Ectodermal cell (in vitro differentiated cells): ENCODE results near the gene RFFL. TPM values are rescaled to one million over a fixed set of nuclear protein-coding genes. Genes with fewer than 3 reads are reported as not detected.
A peak's percentile ranks its signal among the peaks of the same experiment; 100 is the strongest.
"Not testable (repeated sequence)": the region's sequence is repeated elsewhere in the genome, so short reads cannot be mapped to it uniquely, and the experiment has no call there.

Experiments used
- H3K27ac ChIP-seq: 2 replicates; pipeline ENCODE4 v1.7.0; 2013; ENCODE audit warnings: mild to moderate bottlenecking, low read depth, low read length; ENCODE audit not compliant: insufficient read depth, poor library complexity, severe bottlenecking
- H3K27me3 ChIP-seq: 2 replicates; pipeline ENCODE4 v1.7.0; 2013; ENCODE audit warnings: mild to moderate bottlenecking, low read length; ENCODE audit not compliant: insufficient read depth, control insufficient read depth, poor library complexity, severe bottlenecking
- H3K36me3 ChIP-seq: one replicate; pipeline ENCODE4 v1.7.0; 2013; ENCODE audit warnings: low read length; ENCODE audit not compliant: control insufficient read depth, insufficient read depth
- H3K4me1 ChIP-seq: one replicate; pipeline ENCODE4 v1.7.0; 2013; ENCODE audit warnings: low read length; ENCODE audit not compliant: control insufficient read depth, insufficient read depth
- H3K4me3 ChIP-seq: 2 replicates; pipeline ENCODE4 v1.7.0; 2013; ENCODE audit warnings: low read depth, low read length, control low read depth; ENCODE audit not compliant: insufficient read depth
- H3K9me3 ChIP-seq: 2 replicates; pipeline ENCODE4 v1.7.0; 2013; ENCODE audit warnings: mild to moderate bottlenecking, low read length, moderate library complexity; ENCODE audit not compliant: control insufficient read depth
- WGBS, 2 experiments: methylation state at CpG; one replicate each; pipeline ENCODE4 v1.1.7; 2013; ENCODE audit warnings: missing lambda C conversion rate in 2 of 2; 5-methylcytosine and 5-hydroxymethylcytosine counted together
- polyA plus RNA-seq, 4 experiments: library from polyadenylated mRNA; stranded (reverse); fragments of 50-300 nt; gene quantifications; one replicate each; pipeline ENCODE4 v1.2.3, GENCODE V29; 2013

The RFFL gene
- 9.4 TPM for polyA plus RNA-seq (2013, experiment 1 of 4)
- polyA plus RNA-seq (2013, experiment 2 of 4) = 10.1 TPM
- polyA plus RNA-seq (2013, experiment 3 of 4) = 9.2 TPM
- 11.2 TPM for polyA plus RNA-seq (2013, experiment 4 of 4)

- WGBS, 2 experiments = 0 to 2% methylated on average over 6 of the region's 6 CpGs
- no peaks in the 10 kb centered on the region for H3K36me3 ChIP-seq
- H3K27ac ChIP-seq = peak within 1 kb of the TSS; percentile 50
- H3K27me3 ChIP-seq = peaks cover 22% of the 10 kb centered on the region
- H3K9me3 ChIP-seq = no peaks in the 10 kb centered on the region
- H3K4me3 ChIP-seq = no peak within 1 kb of the TSS
- peaks cover 8% of the 10 kb centered on the region for H3K4me1 ChIP-seq
These were observed at the start of gene RFFL for GRCh38 chr17:35063514-35064223. TSS of gene RFFL (minus strand) at chr17:35063707. CDS start at chr17:35026553, 37,154 bp downstream.

GRCh38 chr17:35110791-35111190 lies 47.3 kb upstream of the RFFL start:
- H3K27me3 ChIP-seq, H3K9me3 ChIP-seq, H3K36me3 ChIP-seq, H3K4me1 ChIP-seq, H3K27ac ChIP-seq, H3K4me3 ChIP-seq: not testable (repeated sequence)
- 92 to 95% methylated on average over 17 of the region's 17 CpGs for WGBS, 2 experiments

GRCh38 chr17:35104844-35105450 lies 41.4 kb upstream of the RFFL start:
- no peak overlapping the region for H3K27ac ChIP-seq
- no peak overlapping the region for H3K4me3 ChIP-seq
- peaks cover 9% of the 10 kb centered on the region for H3K36me3 ChIP-seq
- H3K4me1 ChIP-seq = no peaks in the 10 kb centered on the region
- H3K27me3 ChIP-seq = no peaks in the 10 kb centered on the region
- no peaks in the 10 kb centered on the region for H3K9me3 ChIP-seq
- 93 to 96% methylated on average over 5 of the region's 5 CpGs for WGBS, 2 experiments

- WGBS, 2 experiments = 93 to 98% methylated on average over 5 of the region's 5 CpGs
- Histone ChIP-seq H3K4me1 (no peaks in the 10 kb centered on the region), H3K9me3 (no peaks in the 10 kb centered on the region), H3K36me3 (peaks cover 11% of the 10 kb centered on the region), H3K27ac (no peak overlapping the region), H3K27me3 (no peaks in the 10 kb centered on the region), H3K4me3 (no peak overlapping the region)
These were observed 39.8 kb upstream of the RFFL start for GRCh38 chr17:35103271-35103670.

GRCh38 chr17:35101725-35102124 lies 38.2 kb upstream of the RFFL start:
- Histone ChIP-seq H3K9me3 (no peaks in the 10 kb centered on the region), H3K27ac (no peak overlapping the region), H3K4me1 (no peaks in the 10 kb centered on the region), H3K36me3 (peaks cover 11% of the 10 kb centered on the region), H3K4me3 (no peak overlapping the region), H3K27me3 (no peaks in the 10 kb centered on the region)
- 88 to 100% methylated on average over 1 of the region's 2 CpGs for WGBS, 2 experiments

- 96% methylated on average over 14 of the region's 14 CpGs for WGBS, 2 experiments
- H3K4me1 ChIP-seq = no peaks in the 10 kb centered on the region
- no peak overlapping the region for H3K4me3 ChIP-seq
- peaks cover 11% of the 10 kb centered on the region for H3K36me3 ChIP-seq
- H3K27ac ChIP-seq = no peak overlapping the region
- H3K9me3 ChIP-seq = no peaks in the 10 kb centered on the region
- H3K27me3 ChIP-seq = no peaks in the 10 kb centered on the region
These were observed 37.5 kb upstream of the RFFL start for GRCh38 chr17:35101036-35101435.

GRCh38 chr17:35099908-35100307 lies 36.4 kb upstream of the RFFL start:
- 93 to 95% methylated on average over 3 of the region's 3 CpGs for WGBS, 2 experiments

GRCh38 chr17:35097776-35098175 lies 34.3 kb upstream of the RFFL start:
- H3K27ac ChIP-seq = no peak overlapping the region
- H3K4me3 ChIP-seq = no peak overlapping the region
- H3K36me3 ChIP-seq = peaks cover 8% of the 10 kb centered on the region
- H3K27me3 ChIP-seq = no peaks in the 10 kb centered on the region
- H3K4me1 ChIP-seq = no peaks in the 10 kb centered on the region
- no peaks in the 10 kb centered on the region for H3K9me3 ChIP-seq
- WGBS, 2 experiments = 83 to 84% methylated on average over 2 of the region's 2 CpGs

More at GRCh38 chr17:35099908-35100307, 36.4 kb upstream of the RFFL start:
- H3K4me1 ChIP-seq = no peaks in the 10 kb centered on the region
- peaks cover 8% of the 10 kb centered on the region for H3K36me3 ChIP-seq
- H3K9me3 ChIP-seq = no peaks in the 10 kb centered on the region
- no peaks in the 10 kb centered on the region for H3K27me3 ChIP-seq
- H3K27ac ChIP-seq = no peak overlapping the region
- H3K4me3 ChIP-seq = no peak overlapping the region

- no peak overlapping the region for H3K4me3 ChIP-seq
- no peak overlapping the region for H3K27ac ChIP-seq
- 95% methylated on average over 1 of the region's 1 CpG for WGBS, 2 experiments
- no peaks in the 10 kb centered on the region for H3K4me1 ChIP-seq
- no peaks in the 10 kb centered on the region for H3K9me3 ChIP-seq
- no peaks in the 10 kb centered on the region for H3K27me3 ChIP-seq
- H3K36me3 ChIP-seq = peaks cover 3% of the 10 kb centered on the region
These were observed 32.2 kb upstream of the RFFL start for GRCh38 chr17:35095741-35096140.

- H3K4me1 ChIP-seq = no peaks in the 10 kb centered on the region
- no peaks in the 10 kb centered on the region for H3K9me3 ChIP-seq
- 86 to 89% methylated on average over 2 of the region's 2 CpGs for WGBS, 2 experiments
- H3K4me3 ChIP-seq = no peak overlapping the region
- peaks cover 3% of the 10 kb centered on the region for H3K36me3 ChIP-seq
- no peak overlapping the region for H3K27ac ChIP-seq
- H3K27me3 ChIP-seq = peaks cover under 1% of the 10 kb centered on the region
These were observed 31.4 kb upstream of the RFFL start for GRCh38 chr17:35094902-35095301.
